ENCODE data around the gene NT5M.

NT5M gene

GRCh38 chr17:17388657-17389496 lies 85.7 kb downstream of the NT5M start:
- no peak overlapping the region for H2AFZ ChIP-seq (ENCODE audit: low read depth, low read length, severe bottlenecking)
- no peaks in the 10 kb centered on the region for H4K20me1 ChIP-seq (ENCODE audit: low read depth, low read length)
- H3K36me3 ChIP-seq (ENCODE audit: low read length), result no peaks in the 10 kb centered on the region
- H3K9me3 ChIP-seq (ENCODE audit: insufficient read depth, low read length), result no peaks in the 10 kb centered on the region
- no peak overlapping the region for H3K27ac ChIP-seq (ENCODE audit: low read depth, low read length)
- H3K79me2 ChIP-seq (ENCODE audit: insufficient read depth, low read length), result no peaks in the 10 kb centered on the region
- no peak overlapping the region for H3K4me2 ChIP-seq (ENCODE audit: low read depth, low read length, poor library complexity, severe bottlenecking)
- no peaks in the 10 kb centered on the region for H3K9me2 ChIP-seq (replicated peaks; ENCODE audit: insufficient read depth, low read length)
- no peaks in the 10 kb centered on the region for H3K27me3 ChIP-seq (ENCODE audit: low read length)
- TF ChIP-seq, protein P1, sequence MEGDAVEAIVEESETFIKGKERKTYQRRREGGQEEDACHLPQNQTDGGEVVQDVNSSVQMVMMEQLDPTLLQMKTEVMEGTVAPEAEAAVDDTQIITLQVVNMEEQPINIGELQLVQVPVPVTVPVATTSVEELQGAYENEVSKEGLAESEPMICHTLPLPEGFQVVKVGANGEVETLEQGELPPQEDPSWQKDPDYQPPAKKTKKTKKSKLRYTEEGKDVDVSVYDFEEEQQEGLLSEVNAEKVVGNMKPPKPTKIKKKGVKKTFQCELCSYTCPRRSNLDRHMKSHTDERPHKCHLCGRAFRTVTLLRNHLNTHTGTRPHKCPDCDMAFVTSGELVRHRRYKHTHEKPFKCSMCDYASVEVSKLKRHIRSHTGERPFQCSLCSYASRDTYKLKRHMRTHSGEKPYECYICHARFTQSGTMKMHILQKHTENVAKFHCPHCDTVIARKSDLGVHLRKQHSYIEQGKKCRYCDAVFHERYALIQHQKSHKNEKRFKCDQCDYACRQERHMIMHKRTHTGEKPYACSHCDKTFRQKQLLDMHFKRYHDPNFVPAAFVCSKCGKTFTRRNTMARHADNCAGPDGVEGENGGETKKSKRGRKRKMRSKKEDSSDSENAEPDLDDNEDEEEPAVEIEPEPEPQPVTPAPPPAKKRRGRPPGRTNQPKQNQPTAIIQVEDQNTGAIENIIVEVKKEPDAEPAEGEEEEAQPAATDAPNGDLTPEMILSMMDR (IDR thresholded peaks at IDR 0.05; ENCODE audit: insufficient read depth, low read length, poor library complexity, severe bottlenecking), result no peak
- TF ChIP-seq EZH2phosphoT487 (conservative IDR thresholded peaks at IDR 0.05; ENCODE audit: low read length), result no peak
- no peak overlapping the region for H3K4me3 ChIP-seq (ENCODE audit: insufficient read depth, low read length, poor library complexity, severe bottlenecking)
- H3K9ac ChIP-seq (ENCODE audit: low read length), result no peak overlapping the region
- H3F3A ChIP-seq (ENCODE audit: insufficient read depth), result no peaks in the 10 kb centered on the region

DNA sequence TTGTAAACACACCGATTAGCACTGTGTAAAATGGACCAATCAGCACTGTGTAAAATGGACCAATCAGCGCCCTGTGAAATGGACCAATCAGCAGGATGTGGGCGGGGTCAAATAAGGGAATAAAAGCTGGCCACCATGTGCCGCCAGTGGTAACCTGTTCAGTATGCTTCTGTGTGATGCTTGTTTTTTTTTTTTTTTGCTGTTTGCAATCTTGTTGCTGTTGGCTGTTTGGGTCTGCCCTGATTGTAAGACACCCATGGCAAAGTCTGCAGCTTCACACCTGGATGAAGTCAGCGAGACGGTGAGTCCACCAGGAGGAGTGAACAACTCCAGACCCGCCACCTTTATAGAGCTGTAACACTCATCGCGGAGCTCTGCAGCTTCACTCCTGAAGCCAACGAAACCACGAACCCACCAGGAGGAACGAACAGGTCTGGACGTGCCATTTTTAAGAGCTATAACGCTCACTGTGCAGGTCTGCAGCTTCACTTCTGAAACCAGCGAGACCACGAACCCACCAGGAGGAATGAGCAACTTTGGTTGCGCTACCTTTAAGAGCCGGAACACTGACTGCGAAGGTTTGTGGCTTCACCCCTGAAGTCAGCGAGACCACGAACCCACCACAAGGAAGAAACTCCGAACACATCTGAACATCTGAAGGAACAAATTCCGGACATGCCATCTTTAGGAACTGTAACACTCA lies 88.6 kb downstream of the NT5M start:
- H3K36me3 ChIP-seq (ENCODE audit: low read length), result no peaks in the 10 kb centered on the region
- H3K79me2 ChIP-seq (ENCODE audit: insufficient read depth, low read length), result no peaks in the 10 kb centered on the region
- no peak overlapping the region for H2AFZ ChIP-seq (ENCODE audit: low read depth, low read length, severe bottlenecking)
- no peak overlapping the region for H3K27ac ChIP-seq (ENCODE audit: low read depth, low read length)
- no peak for TF ChIP-seq EZH2phosphoT487 (conservative IDR thresholded peaks at IDR 0.05; ENCODE audit: low read length)
- TF ChIP-seq, protein P1 (IDR thresholded peaks at IDR 0.05; ENCODE audit: insufficient read depth, low read length, poor library complexity, severe bottlenecking), result no peak
- H3K9ac ChIP-seq (ENCODE audit: low read length), result no peak overlapping the region
- H3K4me3 ChIP-seq (ENCODE audit: insufficient read depth, low read length, poor library complexity, severe bottlenecking), result no peak overlapping the region
- no peaks in the 10 kb centered on the region for H3F3A ChIP-seq (ENCODE audit: insufficient read depth)
- no peaks in the 10 kb centered on the region for H3K9me3 ChIP-seq (ENCODE audit: insufficient read depth, low read length)
- no peaks in the 10 kb centered on the region for H4K20me1 ChIP-seq (ENCODE audit: low read depth, low read length)
- no peak overlapping the region for H3K4me2 ChIP-seq (ENCODE audit: low read depth, low read length, poor library complexity, severe bottlenecking)
- no peaks in the 10 kb centered on the region for H3K9me2 ChIP-seq (replicated peaks; ENCODE audit: insufficient read depth, low read length)
- no peaks in the 10 kb centered on the region for H3K27me3 ChIP-seq (ENCODE audit: low read length)

- H3K9me2 ChIP-seq (replicated peaks; ENCODE audit: insufficient read depth, low read length), result no peaks in the 10 kb centered on the region
- H3K27ac ChIP-seq (ENCODE audit: low read depth, low read length), result no peak overlapping the region
- H3F3A ChIP-seq (ENCODE audit: insufficient read depth), result no peaks in the 10 kb centered on the region
- H3K79me2 ChIP-seq (ENCODE audit: insufficient read depth, low read length), result no peaks in the 10 kb centered on the region
- H2AFZ ChIP-seq (ENCODE audit: low read depth, low read length, severe bottlenecking), result no peak overlapping the region
- no peaks in the 10 kb centered on the region for H4K20me1 ChIP-seq (ENCODE audit: low read depth, low read length)
- no peak overlapping the region for H3K9ac ChIP-seq (ENCODE audit: low read length)
- no peaks in the 10 kb centered on the region for H3K9me3 ChIP-seq (ENCODE audit: insufficient read depth, low read length)
- no peaks in the 10 kb centered on the region for H3K36me3 ChIP-seq (ENCODE audit: low read length)
- no peak overlapping the region for H3K4me2 ChIP-seq (ENCODE audit: low read depth, low read length, poor library complexity, severe bottlenecking)
- H3K4me3 ChIP-seq (ENCODE audit: insufficient read depth, low read length, poor library complexity, severe bottlenecking), result no peak overlapping the region
- H3K27me3 ChIP-seq (ENCODE audit: low read length), result no peaks in the 10 kb centered on the region
- TF ChIP-seq, protein P1 (IDR thresholded peaks at IDR 0.05; ENCODE audit: insufficient read depth, low read length, poor library complexity, severe bottlenecking), result no peak
- TF ChIP-seq EZH2phosphoT487 (conservative IDR thresholded peaks at IDR 0.05; ENCODE audit: low read length), result no peak
Measured at GRCh38 chr17:17393976-17394375, 90.8 kb downstream of the NT5M start.
